NCI-H69 (cell line): ENCODE measurements around the gene SLC34A1.
A peak's percentile ranks its signal among the peaks of the same experiment; 100 is the strongest.

Experiments used
- DNase-seq: peaks from one replicate; lab custom pipeline; 2025; lab: John Stamatoyannopoulos, UW

Gene SLC34A1

DNA sequence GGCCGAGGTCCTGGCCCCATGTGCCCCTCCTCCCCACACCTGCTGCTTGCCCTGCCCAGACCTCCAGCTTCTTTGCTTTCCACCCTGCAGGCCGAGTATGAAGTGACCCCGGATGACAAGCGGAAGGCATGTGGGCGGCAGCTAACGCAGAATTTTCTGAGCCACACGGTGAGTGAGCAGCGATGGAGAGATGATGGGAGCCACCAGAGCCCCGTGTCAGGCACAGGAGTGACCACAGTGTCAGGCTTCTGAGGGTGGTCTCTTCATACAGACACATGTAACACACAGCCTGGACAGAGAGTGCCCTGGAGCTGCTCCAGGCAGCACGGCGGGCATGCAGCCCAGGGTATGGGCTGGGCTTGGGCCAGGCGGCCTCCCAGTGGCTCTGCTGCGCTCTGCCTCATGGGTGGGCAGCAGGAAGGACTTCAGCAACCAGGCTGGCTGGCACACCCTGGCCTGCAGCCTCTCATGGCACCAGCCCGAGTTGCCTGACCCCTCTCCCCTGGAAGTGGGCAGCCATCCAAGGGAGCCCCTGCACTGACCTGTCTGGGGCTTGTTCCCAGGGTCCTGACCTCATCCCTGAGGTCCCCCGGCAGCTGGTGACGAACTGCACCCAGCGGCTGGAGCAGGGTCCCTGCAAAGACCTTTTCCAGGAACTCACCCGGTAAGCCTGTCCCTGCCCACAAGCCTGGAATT lies 48.1 kb downstream of the SLC34A1 start:
- DNase-seq: no peak

DNA sequence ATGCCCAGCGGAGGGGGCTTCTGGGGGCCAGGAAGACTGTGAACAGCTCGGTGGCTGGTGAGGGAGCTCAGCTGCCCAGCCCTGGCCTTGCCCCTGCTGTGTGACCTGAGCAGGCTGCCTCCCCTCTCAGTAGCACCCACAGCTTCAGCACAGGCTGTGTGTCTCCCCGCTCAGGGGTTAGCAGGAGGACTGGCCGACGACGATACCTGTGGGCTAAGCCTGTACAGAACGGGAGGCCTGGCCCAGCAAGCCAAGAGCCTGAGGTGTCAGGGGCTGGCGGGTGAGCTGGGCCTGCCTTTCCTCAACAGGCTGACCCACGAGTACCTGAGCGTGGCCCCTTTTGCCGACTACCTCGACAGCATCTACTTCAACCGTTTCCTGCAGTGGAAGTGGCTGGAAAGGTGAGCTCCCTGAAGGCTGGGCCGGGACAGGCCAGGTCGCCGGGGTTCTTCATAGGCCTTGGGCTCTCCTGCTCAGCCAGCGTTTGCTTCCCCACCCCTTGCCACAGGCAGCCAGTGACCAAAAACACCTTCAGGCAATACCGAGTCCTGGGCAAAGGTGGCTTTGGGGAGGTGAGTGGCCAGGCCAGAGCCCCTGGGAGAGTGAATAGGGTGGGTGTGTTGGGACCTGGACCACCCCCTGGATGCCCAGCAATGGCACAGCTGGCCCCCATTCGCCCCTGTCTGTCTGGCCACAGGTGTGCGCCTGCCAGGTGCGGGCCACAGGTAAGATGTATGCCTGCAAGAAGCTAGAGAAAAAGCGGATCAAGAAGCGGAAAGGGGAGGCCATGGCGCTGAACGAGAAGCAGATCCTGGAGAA lies 48.8 kb downstream of the SLC34A1 start:
- no peak for DNase-seq

DNA sequence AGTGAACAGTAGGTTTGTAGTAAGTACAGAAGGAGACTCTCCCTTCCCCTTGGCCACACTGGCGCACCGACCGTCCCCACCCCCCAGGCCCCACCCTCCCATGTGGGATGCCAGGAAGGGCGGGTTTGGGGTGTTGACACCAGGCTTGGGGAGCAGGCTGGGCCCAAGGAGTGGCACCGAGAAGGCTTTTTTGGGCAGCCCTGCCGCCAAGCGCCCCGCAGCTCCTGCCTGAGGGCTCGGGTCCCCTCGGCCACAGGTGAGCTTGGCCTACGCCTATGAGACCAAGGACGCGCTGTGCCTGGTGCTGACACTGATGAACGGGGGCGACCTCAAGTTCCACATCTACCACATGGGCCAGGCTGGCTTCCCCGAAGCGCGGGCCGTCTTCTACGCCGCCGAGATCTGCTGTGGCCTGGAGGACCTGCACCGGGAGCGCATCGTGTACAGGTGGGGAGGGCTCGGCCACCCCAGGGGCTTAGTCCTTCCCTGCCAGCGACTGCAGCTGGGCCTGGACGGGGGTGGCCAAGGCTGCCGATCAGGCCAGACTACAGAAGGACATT lies 49.5 kb downstream of the SLC34A1 start:
- no peak for DNase-seq

DNA sequence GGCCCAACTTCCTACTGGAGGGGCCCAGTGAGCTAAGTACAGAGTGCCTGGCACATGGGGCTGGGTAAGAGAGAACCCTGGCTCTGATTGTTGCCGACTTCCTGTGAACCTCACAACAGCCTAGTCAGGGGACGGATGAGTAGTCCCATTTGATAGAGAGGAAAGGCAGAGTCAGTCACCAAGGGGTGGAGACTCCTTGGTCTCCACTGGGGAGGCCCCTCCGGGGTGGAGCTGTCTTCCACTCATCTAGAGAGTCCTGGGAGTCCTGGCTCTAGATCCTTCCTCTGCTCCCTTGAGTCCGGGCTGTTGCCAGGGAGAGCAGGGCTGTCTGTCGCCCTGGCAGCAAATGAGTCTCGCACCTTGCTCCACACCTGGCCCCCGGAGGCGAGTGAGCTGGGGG lies 50.2 kb downstream of the SLC34A1 start:
- no peak for DNase-seq

DNA sequence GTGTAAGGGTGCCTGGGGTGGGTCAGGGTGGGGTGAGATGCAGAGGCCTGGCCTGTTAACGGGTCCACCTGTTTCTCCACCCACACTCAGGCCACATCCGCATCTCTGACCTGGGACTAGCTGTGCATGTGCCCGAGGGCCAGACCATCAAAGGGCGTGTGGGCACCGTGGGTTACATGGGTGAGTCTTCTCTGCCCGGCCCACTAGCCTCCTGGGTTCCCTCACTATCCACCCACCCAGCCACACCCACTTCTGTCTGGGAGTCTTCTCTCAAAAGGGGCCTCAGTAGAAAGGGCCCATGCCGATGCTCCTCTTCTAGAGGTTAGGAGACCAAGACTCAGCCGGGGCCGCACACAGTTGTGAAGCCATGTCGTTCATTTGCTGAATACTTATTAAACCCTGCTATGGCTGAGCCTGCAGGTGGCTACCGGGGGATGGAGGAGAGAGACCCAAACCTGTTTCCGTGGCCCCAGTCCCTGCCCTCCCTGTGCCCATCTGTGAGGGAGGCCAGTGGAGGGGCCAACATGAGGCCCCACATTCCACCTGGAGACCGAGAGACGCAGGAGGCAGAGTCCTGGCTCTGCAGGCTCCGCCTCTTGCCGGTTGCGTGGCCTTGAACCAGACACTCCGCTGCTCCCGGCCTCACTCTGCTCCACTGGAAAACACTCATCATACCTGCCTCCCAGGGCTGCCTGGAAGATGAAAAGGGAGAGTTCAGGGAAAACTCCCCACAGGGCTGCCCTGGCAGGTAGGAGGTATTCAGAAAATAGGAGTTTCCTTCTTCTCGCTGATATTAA lies 50.9 kb downstream of the SLC34A1 start:
- no peak for DNase-seq

DNA sequence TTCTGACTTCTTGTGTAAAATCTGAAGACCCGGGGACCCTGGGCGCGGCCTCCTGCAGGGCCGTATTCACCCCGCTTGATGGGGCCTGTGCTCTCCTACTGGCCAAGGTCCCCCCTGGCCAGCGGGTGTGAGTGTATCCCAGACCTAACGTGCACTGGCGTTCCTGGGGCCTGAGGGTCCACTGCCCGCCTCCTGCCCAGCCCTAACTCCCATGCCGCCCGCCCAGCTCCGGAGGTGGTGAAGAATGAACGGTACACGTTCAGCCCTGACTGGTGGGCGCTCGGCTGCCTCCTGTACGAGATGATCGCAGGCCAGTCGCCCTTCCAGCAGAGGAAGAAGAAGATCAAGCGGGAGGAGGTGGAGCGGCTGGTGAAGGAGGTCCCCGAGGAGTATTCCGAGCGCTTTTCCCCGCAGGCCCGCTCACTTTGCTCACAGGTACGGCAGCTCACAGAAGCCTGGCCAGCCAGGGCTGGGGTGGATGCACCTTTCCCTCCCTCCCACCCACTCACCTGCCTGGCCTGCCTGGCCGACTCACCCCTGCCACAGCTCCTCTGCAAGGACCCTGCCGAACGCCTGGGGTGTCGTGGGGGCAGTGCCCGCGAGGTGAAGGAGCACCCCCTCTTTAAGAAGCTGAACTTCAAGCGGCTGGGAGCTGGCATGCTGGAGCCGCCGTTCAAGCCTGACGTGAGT lies 51.8 kb downstream of the SLC34A1 start:
- no peak for DNase-seq

DNA sequence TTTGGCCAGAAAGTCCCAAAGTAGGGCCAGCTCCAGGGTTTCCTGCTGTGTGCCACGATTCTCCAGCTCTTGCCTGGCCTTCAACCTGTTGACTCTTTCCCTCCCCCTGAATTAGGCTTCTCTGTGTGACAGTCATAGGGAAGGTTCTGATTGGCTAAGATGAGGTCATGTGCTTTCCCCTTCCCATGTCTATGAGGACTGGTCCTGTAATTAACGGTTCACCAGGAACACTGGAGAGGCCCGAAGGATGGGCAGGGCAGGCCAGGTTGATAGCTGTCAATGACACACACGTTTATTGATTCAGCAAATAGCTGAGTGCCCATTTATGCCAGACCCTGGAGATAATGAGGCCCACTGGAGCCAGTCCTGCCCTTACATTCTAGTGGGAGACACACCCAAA lies 53.4 kb downstream of the SLC34A1 start:
- DNase-seq: peak; percentile 34

DNA sequence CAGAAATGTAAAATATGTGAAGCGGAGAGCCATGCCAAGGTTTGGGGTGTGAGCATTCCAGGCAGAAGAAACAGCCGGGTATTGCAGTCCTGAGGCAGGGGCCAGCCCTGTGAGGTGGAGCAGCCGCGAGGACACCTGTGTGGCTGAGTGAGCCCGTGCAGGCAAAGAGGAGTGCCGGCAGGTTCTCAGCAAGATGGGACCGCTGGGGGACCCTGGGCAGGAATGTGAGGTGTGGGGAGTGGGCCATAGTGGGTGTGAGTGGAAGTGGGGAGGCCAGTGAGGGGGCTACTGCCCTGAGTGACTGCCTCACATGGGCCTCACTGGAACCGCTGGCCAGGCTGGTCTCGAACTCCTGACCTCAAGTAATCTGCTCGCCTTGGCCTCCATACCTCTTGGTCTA lies 54.2 kb downstream of the SLC34A1 start:
- DNase-seq: no peak

DNA sequence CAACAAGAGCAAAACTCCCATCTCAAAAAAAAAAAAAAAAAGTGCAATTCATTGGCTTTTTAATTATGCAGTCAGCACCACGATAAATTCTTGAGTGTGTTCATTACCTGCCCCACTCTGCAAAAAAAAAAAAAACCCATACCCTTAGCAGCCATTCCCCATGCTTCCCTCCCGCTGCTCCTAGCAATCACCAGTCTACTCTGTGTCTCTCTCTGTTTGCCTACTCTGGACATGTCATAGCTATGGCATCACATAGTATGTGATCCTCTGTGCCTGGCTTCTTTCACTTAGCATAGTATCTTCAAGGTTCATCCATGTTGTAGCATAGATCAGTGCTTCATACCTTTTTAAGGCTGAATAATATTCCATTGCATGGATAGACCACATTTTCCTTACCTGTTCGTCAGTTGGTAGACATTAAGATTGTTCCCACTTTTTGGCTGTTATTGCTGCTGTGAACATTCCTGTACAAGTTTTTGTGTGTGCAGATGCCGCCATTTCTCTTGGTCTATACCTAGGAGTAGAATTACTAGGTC lies 55.4 kb downstream of the SLC34A1 start:
- DNase-seq: no peak

DNA sequence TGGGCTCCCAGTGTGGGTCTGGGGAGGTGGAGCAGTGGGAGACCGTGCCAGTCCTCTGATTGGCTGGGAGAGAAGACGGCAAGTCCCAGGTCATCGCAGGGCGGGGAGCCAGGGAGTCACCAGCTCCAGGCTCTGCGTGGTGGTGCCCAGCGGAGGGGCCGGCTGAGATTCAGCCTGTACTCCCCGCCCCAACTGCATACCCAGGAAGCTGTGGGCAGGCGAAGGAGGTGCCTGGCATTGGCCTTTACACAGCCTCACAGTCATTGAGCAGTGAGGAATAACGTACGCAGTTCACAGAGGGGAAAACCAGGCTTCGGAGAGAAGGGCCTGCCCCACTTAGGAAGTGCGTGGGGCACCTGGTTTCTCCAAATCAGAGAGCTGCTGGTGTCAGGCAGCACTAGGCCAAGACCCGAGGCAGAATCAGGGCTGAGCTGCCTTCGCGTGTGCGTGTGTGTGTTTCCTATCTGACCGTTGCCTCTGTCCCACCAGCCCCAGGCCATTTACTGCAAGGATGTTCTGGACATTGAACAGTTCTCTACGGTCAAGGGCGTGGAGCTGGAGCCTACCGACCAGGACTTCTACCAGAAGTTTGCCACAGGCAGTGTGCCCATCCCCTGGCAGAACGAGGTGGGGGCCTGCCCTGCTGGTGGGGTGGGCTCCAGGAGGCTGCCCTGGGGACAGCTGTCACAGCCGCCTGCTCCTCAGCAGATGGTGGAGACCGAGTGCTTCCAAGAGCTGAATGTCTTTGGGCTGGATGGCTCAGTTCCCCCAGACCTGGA lies 56.2 kb downstream of the SLC34A1 start:
- no peak for DNase-seq

DNA sequence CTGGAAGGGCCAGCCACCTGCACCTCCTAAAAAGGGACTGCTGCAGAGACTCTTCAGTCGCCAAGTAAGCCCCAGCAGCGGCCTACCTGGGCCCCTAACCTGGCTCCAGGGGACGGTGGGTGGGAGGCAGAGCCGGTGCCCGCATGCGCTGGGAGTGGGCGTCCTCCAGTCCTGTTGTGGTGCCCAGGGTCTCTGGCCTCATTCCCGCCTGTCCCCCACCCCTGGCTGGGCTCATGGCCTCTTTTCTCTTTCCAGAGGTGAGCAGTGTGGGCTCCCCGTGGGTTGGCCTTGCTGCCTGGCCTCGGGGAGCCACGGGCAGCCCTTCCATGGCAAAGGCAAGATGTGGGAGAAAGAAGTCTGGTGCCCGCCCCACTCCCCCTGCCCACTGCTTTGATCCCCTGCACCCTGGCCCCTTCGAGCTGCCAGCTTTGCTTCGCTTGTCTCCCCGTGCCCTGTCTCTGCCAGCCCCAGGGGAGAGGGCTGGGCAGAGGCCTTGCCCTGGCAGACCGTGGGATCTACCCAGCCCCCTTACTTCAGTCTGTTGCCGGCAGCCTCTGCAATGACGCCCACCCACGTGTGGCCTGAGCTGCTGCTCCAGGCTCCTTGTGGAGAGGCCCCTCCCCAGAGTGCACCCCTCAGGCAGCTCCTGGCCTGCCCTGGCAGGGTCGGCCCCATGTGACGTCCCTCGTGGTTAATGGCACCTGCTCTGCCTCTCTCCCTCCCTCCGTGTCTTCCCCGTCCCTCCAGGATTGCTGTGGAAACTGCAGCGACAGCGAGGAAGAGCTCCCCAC lies 57.0 kb downstream of the SLC34A1 start:
- DNase-seq: no peak

DNA sequence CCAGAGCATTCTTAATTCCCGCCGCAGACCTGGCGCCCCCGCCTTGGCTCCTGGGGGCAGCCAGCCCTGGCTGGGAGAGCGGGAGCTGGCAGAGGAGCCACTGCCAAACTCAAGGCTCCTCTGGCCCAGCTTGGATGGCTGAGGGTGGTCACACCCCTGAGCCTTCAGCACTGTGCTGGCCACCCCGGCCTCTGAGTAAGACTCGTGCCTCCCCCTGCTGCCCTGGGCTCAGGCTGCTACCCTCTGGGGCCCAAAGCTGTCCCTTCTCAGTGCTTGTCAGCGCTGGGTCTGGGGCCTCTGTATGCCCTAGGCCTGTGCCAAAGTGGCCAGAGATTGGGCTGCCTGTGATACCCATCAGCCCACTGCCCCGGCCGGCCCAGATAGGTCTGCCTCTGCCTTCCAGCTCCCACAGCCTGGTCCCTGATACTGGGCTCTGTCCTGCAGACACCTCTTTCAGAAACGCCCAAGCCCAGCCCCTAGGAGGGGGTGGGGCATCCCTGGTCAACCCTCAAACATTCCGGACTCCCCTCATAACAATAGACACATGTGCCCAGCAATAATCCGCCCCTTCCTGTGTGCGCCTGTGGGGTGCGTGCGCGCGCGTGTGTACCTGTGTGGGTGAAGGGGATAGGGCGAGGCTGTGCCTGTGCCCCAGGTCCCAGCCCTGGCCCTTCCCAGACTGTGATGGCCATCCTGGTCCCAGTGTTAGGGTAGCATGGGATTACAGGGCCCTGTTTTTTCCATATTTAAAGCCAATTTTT lies 58.0 kb downstream of the SLC34A1 start:
- no peak for DNase-seq

DNA sequence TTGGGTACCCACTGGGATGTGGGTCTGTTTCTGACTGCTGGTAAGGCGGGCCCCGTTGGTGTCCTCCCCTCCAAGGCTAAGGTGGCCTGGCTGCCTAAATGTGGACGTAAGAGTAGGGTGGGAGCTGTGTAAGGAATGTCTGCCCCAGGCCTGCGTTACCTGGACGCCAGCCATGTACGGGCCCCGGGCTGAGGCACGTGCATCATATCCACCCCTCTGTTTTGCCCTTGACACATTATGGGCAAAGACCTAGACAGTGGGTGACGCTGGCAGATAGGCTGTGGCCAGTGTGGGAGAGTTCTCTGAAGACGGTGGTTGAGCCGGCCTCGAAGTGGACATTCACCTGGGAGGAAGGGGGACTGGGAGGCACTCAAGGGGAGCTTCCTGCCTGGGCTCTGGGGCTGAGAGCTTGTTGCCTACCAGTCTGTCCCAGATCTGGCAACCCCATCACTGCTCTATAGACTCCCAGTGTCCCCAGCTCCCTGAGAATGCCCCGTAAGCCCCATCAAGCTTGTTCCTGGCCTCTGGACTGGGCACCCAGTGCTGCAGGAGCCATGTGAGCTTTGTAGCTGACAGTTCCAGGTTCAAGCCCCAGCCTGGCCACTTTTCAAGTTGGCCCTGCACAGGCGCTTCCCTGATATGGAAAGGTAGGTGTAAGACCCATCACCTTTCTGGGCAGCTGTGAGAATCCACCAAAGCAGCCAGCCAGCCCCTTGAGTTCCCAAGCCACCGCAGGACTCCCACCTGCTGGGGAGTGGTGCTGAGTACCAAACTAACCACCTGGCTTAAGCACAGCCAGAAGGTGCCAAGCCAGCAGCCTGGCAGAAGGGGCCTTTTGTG lies 59.1 kb downstream of the SLC34A1 start:
- no peak for DNase-seq

DNA sequence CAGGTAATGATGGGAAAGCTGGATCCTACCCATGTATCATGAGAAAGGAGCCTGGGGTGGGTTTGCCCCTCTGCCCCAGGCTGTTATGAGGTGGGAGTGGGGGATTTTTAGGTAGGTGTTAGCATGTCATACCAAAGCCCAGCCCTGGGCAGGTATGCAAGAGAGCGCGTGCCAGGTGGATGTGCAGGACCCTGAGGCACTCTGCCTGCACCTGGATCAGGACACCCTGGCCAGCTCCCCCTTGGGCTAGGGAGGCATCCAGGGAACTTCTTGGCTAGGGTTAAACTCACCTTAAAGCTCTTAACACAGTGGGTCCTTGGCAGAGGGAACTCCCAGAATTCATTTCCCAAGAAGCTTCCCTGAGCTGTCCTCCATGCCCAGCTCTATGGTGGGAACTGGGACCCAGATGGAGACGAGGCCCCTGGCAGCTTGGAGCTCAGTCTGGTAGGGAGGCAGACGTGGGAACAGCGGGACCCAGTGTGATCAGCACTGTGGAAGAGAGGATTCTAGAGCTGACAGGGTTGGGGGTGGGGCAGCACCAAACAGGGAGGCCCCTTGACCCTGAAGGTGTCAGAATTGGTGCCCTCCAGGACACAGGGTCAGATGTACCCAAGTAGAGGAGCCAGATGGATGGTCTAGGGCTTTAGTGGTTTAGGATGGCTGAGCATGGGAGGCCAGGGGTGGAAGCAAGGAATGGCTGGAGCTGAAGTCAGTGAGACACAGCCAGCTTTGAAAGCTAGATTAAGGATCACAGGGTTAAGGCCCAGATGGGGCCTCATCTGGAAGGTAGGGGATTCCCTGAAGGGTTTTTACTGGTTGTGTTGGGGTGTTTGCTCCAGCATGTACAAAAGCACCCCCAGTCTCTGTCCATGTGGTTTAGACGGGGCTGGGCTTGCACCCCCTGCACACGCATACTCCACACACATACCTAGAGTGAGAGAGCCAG lies 60.1 kb downstream of the SLC34A1 start:
- no peak for DNase-seq

DNA sequence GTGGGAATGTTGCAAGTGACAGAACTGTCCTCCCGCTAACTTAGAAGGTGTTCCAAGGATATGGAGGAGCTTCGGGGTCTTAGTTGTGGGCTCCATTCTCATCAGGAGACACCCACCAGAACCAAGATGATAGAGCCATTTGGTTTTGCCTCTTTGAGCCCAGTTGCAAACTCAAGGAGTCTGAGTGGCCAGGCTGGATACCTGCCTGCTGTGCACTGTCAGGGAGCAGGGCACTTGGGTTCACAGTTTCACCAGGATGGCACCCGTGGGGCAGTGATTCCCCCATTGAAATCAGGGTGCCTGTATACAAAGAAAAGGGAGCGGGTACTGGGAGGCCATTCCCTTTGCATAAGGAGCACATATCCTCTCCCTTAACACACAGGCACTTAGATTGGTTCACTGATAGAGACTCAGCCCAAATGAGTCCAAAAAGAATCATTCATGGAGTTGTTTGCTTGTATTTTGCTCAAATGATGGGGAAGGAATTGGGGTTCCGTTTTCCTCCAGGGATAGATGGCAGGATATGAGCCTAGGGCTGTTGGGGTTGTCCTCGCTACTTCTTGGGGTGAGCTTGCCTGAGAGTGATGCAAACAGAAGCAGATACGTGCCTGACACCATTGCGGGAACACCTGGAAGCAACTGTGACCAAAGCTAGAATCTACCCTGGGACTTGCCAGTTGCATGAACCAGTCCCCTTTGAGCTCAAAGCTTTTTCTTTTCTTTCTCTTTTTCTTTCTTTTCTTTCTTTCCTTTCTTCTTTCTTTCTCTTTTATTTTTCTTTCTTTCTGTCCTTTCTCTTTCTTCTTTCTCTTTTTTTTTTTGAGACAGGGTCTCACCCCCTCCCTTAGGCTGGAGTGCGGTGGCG lies 61.0 kb downstream of the SLC34A1 start:
- DNase-seq: no peak

DNA sequence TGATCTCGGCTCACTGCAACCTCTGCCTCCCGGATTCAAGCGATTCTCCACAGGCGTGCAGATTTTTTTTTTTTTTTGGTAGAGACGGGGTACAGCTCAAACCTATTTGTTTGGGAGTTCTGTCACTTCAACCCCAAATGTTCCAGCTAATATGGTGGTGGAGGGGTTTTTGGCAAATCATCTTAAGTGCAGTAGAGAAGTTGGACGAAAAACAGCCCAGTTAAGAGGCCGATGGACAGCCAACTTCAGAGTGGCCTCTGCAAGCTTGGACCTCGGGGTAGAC lies 61.6 kb downstream of the SLC34A1 start:
- no peak for DNase-seq
